Body of pancreas (tissue), 4 donors: ENCODE data around the gene NAGLU. TPM values are rescaled to one million over a fixed set of nuclear protein-coding genes. Genes with fewer than 3 reads are reported as not detected.

Experiments
- ATAC-seq: fragments of 150-250 bp; one replicate; pipeline ENCODE4 v1.9.1; 2016
- DNase-seq, 4 donors: peaks; one replicate each; pipeline ENCODE4 v3.0.0-alpha.2; 2019
- H3K27ac ChIP-seq, 4 donors: fragments of 200-600 bp; sonication (generic); 1 replicate in 3 of 4; 2 replicates in 1 of 4; pipeline versions ENCODE4 v1.5.1 to v1.6.1; 2016 to 2019; ENCODE audit warnings: mild to moderate bottlenecking in 1 of 4, mixed read lengths in 1 of 4, moderate library complexity in 1 of 4
- H3K27me3 ChIP-seq, 2 donors: fragments of 200-600 bp; sonication (generic); one replicate each; pipeline ENCODE4 v1.6.0; 2016; ENCODE audit warnings: mild to moderate bottlenecking in 1 of 2
- H3K36me3 ChIP-seq, 2 donors: fragments of 200-600 bp; sonication (generic); replicated peaks in 1 of 2; 2 replicates each; pipeline ENCODE4 v1.5.1; 2016; ENCODE audit warnings: low read depth in 2 of 2; ENCODE audit not compliant: insufficient read depth in 1 of 2
- H3K4me1 ChIP-seq: fragments of 200-600 bp; sonication (generic); one replicate; pipeline ENCODE4 v1.6.0; 2016
- H3K4me3 ChIP-seq, 2 donors: fragments of 200-600 bp; sonication (generic); 1 replicate in 1 of 2; 2 replicates in 1 of 2; pipeline ENCODE4 v1.5.1; 2016 to 2019
- H3K9me3 ChIP-seq, 3 donors: fragments of 200-600 bp; sonication (generic); 1 replicate in 2 of 3; 2 replicates in 1 of 3; pipeline ENCODE4 v1.5.1; 2016
- POLR2A ChIP-seq, 3 donors: fragments of 450-650 bp; IDR thresholded peaks; one replicate each; pipeline ENCODE4 v1.6.1; 2016; ENCODE audit warnings: antibody characterized with exemption in 3 of 3, mild to moderate bottlenecking in 2 of 3
- WGBS, 2 donors: methylation state at CpG; one replicate each; pipeline ENCODE4 v1.1.5; 2017; 5-methylcytosine and 5-hydroxymethylcytosine counted together
- intact Hi-C: fragments of 100-400 bp; cut with DNase I; formaldehyde crosslinking; loops from one replicate; pipeline ENCODE4 v1.15.1; 2023
- total RNA-seq, 2 donors: library from RNA; depleted of rRNA; stranded (reverse); fragments of >200 nt; gene quantifications; one replicate each; pipeline ENCODE4 v1.1.0, GENCODE V29; 2016
- TF ChIP-seq, protein P1 (sequence below), 7 experiments: fragments of 450-650 bp in 4 of 7; fragments of 200-600 bp in 3 of 7; sonication (generic) in 3 of 7; IDR thresholded peaks; one replicate each; pipeline ENCODE4 v1.5.1; 2016 to 2019; ENCODE audit warnings: antibody characterized with exemption in 7 of 7

Gene NAGLU
- total RNA-seq, 2 donors from 2014 or later = 46.4 to 110 TPM

- Histone ChIP-seq H3K27ac (peak overlapping the region in 1 of 4 donors; percentile 81), H3K4me1 (peaks cover 32% of the 10 kb centered on the region), H3K27me3 (no peaks in the 10 kb centered on the region), H3K4me3 (no peak overlapping the region), H3K9me3 (no peaks in the 10 kb centered on the region), H3K36me3 (no peaks in the 10 kb centered on the region)
- DNase-seq (no peak), ATAC-seq (no peak)
- intact Hi-C loops = no loop called here
- 45 to 63% methylated on average over 3 of the region's 3 CpGs for WGBS, 2 donors
- TF ChIP-seq, protein P1, sequence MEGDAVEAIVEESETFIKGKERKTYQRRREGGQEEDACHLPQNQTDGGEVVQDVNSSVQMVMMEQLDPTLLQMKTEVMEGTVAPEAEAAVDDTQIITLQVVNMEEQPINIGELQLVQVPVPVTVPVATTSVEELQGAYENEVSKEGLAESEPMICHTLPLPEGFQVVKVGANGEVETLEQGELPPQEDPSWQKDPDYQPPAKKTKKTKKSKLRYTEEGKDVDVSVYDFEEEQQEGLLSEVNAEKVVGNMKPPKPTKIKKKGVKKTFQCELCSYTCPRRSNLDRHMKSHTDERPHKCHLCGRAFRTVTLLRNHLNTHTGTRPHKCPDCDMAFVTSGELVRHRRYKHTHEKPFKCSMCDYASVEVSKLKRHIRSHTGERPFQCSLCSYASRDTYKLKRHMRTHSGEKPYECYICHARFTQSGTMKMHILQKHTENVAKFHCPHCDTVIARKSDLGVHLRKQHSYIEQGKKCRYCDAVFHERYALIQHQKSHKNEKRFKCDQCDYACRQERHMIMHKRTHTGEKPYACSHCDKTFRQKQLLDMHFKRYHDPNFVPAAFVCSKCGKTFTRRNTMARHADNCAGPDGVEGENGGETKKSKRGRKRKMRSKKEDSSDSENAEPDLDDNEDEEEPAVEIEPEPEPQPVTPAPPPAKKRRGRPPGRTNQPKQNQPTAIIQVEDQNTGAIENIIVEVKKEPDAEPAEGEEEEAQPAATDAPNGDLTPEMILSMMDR (IDR thresholded peaks at IDR 0.05) = no peak
- no peak for TF ChIP-seq POLR2A (IDR thresholded peaks at IDR 0.05)
Observed at GRCh38 chr17:42529061-42529460, 7.0 kb upstream of the NAGLU start.

DNA sequence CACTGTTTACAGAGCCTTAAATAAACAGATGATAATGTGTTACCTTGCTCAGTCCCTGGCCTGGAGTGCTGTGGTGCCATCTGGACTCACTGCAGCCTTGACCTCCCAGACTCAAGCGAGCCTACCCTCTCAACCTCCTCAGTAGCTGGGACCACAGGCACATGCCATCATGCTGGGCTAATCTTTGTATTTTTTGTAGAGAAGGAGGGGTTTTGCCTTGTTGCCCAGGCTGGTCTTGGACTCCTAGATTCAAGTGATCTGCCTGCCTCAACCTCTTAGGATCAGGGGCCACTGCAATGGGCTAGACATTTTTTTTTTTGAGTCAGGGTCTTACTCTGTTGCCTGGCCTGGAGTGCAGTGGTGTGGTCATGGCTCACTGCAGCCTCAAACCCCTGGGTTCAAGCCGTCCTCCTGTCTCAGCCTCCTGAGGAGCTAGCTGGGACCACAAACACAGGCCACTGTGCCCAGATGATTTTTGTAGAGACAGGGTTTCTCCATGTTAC, 5.0 kb upstream of the NAGLU start:
- intact Hi-C loops = no loop called here
- DNase-seq (peak in 3 of 4 donors; percentile 61 to 74 (median 68)), ATAC-seq (peak; percentile 38)
- H3K27ac ChIP-seq = peak overlapping the region; percentile 40 to 83 (median 82)
- peaks cover 46% of the 10 kb centered on the region for H3K4me1 ChIP-seq
- no peaks in the 10 kb centered on the region for H3K9me3 ChIP-seq
- no peak overlapping the region for H3K4me3 ChIP-seq
- TF ChIP-seq, protein P1 (IDR thresholded peaks at IDR 0.05) = no peak
- TF ChIP-seq POLR2A (IDR thresholded peaks at IDR 0.05) = no peak
- WGBS, 2 donors = 29 to 64% methylated on average over 1 to 2 of the region's 2 CpGs
- no peaks in the 10 kb centered on the region for H3K36me3 ChIP-seq
- no peaks in the 10 kb centered on the region for H3K27me3 ChIP-seq

DNA sequence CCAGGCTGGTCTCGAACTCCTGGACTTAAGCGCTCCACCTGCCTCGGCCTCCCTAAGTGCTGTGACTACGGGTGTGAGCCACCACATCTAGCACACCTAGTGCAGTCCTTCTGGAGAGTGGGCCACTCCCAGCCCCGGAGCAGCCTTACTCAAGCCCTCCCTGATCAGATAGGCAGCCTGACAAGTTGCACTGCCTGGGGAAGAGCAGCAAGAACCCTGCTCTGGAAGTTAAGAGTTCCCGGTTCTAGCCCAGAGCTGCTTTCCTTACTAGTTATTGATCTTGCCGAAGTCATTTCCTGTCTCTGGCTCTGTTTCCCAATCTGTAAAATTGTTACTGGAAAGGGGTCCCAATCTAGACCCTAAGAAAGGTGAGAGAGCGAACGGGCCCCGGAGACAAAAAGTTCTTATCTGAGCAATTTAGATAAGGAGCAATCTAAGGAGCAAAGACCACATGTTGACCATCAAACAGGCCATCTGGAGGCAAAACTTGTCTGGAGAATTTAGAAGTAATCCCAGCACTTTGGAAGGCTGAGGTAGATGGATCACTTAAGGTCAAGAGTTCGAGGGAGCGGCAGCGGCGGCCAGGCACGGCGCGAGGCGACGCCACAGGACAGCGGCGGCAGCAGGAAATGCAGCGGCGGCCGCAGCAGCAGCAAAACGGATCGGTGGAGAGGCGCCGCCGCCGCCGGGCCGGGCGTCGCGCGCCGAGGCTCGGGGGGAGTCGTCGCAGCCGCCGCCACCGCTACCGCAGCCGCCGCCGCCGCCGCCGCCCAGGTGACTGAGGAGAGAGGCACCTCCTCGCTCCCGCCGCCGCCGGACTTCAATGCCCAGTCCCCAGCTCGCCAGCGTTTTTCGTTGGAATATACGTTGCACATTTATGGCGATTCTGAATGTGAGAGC, 4.3 kb upstream of the NAGLU start:
- DNase-seq = peak; percentile 64 to 75 (median 68)
- Histone ChIP-seq H3K4me1 (peaks cover 46% of the 10 kb centered on the region), H3K9me3 (no peaks in the 10 kb centered on the region), H3K27ac (peak overlapping the region; percentile 76 to 83 (median 82)), H3K36me3 (no peaks in the 10 kb centered on the region), H3K27me3 (no peaks in the 10 kb centered on the region), H3K4me3 (no peak overlapping the region)
- no peak for TF ChIP-seq POLR2A (IDR thresholded peaks at IDR 0.05)
- TF ChIP-seq, protein P1 (IDR thresholded peaks at IDR 0.05) = peak; percentile 11 to 69 (median 43)
- intact Hi-C loops = no loop called here
- WGBS, 2 donors = 9 to 12% methylated on average over 11 to 58 of the region's 60 CpGs
- ATAC-seq = peak; percentile 21

GRCh38 chr17:42535155-42536047, 640 bp upstream of the NAGLU start:
- TF ChIP-seq POLR2A (IDR thresholded peaks at IDR 0.05) = no peak
- TF ChIP-seq, protein P1 (IDR thresholded peaks at IDR 0.05) = no peak
- peaks cover 0 to 4% of the 10 kb centered on the region in 2 donors for H3K36me3 ChIP-seq
- H3K9me3 ChIP-seq = no peaks in the 10 kb centered on the region
- peak overlapping the region in 1 of 2 donors; percentile 15 for H3K4me3 ChIP-seq
- peak overlapping the region; percentile 90 to 94 (median 92) for H3K27ac ChIP-seq
- 36% methylated on average over 26 of the region's 26 CpGs for WGBS, 2 donors
- no peaks in the 10 kb centered on the region for H3K27me3 ChIP-seq
- intact Hi-C loops = no loop called here
- no peak for DNase-seq
- H3K4me1 ChIP-seq = peaks cover 45% of the 10 kb centered on the region
- peak; percentile 2 for ATAC-seq
